NCI-H510A (cell line): Measurements from ENCODE around the gene PBOV1.

Experiments used
- DNase-seq: peaks from one replicate; lab custom pipeline; 2025; lab: John Stamatoyannopoulos, UW

PBOV1 gene

GRCh38 chr6:138204792-138205384, 13.4 kb downstream of the PBOV1 start:
- DNase-seq = no peak

DNA sequence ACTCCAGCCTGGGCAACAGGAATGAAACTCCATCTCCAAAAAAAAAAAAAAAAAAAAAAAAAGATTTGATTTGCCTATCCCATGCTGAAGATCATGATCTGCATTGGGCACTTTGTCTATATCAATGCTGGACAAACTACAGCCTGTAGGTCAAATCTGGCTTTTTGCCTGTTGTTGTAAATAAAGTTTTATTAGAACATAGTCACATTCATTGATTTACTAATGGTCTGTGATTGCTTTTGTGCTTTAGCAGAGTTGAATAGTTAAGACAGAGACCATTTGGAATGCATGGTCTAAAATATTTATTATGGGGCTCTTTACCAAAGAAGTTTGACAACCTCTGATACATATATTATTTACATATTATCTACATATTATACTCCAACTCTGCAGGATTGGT, 14.0 kb downstream of the PBOV1 start:
- DNase-seq = no peak

- no peak for DNase-seq
Measured at GRCh38 chr6:138203315-138203714, 15.0 kb downstream of the PBOV1 start.

DNA sequence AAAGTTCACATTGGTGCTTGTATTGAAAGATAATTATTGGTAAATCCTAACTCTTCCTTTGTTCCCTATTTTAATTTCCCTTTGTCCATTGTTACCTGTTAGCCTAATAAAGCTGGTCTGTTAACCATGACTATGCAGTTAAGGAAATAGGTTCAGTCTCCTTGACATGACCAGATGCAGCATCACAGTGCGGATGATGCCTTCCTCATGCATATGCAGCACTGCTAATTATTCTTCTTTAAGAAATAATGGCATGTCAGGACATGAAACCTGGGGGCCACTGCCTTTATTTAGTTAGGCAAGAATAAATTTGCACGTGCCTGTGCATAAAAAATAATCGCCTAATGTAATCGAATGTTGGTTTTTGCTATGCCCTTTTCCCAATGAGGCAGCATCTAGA, 16.5 kb downstream of the PBOV1 start:
- no peak for DNase-seq

GRCh38 chr6:138198430-138199091, 19.7 kb downstream of the PBOV1 start:
- no peak for DNase-seq

- DNase-seq = no peak
Measured at GRCh38 chr6:138197570-138197969, 20.7 kb downstream of the PBOV1 start.

DNA sequence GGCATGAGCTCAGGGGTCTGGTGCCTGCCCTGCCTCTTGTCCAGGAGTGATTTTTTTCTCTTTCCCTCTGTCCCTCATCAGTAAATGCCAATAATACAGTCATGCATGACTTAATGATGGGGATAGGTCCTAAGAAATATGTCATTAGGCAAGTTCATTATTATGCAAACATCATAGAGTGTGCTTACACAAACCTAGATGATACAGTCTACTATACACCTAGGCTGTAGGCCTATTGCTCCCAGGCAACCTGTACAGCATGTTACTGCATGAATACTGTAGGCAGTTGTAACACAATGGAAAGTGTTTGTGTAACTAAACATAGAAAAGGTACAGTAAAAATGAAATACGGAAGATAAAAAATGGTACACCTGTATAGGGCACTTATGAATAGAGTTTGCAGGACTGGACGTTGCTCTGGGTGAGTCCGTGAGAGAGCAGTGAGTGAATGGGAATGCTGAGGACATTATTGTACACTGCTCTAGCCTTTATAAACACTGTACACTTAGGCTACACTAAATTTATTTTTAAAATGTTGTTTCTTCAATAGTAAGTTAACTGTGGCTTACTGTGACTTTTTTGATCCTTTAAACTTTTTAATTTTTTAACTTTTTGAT, 22.1 kb downstream of the PBOV1 start:
- DNase-seq = no peak

DNA sequence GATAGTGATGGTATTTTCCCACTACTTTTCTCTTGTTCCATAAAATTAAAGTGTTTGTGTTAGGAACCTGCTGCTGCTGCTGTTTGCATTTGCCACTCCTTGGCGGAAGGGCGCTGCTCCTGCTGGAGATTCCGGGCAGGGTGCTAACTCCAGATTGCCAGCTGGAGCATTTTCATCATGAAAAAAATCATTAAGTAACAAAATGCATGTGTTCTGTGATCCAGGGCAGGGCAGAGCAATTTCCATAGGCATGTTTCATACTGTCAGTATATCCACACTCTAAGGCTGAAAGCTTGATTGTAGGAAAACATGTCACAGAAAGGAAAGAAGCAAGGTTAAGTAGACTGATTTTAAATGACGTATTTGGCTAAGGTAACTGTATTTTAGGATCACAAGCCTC, 24.0 kb downstream of the PBOV1 start:
- DNase-seq = no peak

GRCh38 chr6:138188278-138188941, 29.9 kb downstream of the PBOV1 start:
- DNase-seq = peak; percentile 34

DNA sequence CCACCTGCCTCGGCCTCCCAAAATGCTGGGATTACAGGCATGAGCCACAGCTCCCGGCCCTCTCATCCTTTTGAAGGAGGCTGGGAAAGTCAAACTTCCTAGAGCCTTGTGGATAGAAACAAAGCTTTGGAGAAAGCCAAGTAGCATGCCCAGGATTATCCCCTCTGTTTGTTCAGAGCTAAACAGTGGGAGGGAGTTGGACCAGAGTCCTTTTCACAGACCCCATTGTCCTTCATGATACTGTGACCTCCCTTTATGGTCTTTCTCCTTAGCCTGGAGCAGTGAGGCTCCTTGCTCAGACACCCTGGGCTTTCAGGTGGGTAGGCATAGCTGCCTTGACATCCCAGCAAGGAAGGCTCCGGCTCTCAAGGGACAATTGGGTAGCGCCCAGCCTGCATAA, 31.1 kb downstream of the PBOV1 start:
- DNase-seq = no peak

- no peak for DNase-seq
Measured at GRCh38 chr6:138184230-138184629, 34.1 kb downstream of the PBOV1 start.

GRCh38 chr6:138183790-138184134, 34.5 kb downstream of the PBOV1 start:
- DNase-seq = no peak

GRCh38 chr6:138182939-138183789, 35.1 kb downstream of the PBOV1 start:
- peak; percentile 24 for DNase-seq

- DNase-seq = no peak
Measured at GRCh38 chr6:138176652-138177232, 41.5 kb downstream of the PBOV1 start.

- no peak for DNase-seq
Measured at GRCh38 chr6:138175596-138175995, 42.7 kb downstream of the PBOV1 start.
